Activated T-cell treated with anti-CD3 and anti-CD28 coated beads, Interleukin-2, amount 50 U/mL, for 1 hour (primary cell): ENCODE data around the gene COL20A1.
"Not testable (repeated sequence)": the region's sequence is repeated elsewhere in the genome, so short reads cannot be mapped to it uniquely, and the experiment has no call there.

Experiments used
- DNase-seq: peaks from one replicate; pipeline ENCODE4 v3.0.0-alpha.2; 2020

The COL20A1 gene

DNA sequence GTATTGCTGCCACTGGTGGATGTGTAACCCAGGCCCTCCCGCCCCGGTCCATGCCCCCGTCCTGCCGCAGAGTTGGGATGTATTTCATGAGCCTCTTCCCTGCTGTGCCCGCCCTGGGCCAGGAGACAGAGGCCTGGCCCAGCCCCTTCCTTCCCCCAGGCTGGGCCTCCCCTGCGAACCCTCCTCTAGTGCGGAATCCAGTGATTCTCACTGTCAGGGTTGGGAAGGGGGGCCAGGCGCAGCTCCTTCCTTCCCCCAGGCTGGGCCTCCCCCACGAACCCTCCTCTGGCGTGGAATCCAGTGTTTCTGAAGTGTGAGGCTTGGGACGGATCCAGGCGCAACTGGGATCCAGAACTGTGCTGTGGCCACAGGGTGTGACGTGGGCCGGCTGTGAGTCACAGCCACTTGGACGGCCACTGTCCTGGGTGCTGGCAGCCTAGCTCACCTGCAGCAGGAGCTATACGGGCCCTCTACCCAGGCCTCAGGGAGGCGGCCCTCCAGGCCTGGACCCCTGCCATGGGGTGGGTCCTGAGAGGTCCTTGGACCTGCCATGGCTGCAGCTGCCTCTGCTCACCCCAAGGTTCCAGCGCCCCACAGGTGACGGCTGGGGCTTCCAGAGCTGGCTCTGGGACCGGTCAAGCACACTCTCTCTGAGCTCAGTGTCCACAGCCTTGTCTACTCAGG is 28.3 kb downstream of the COL20A1 start:
- DNase-seq = no peak

- DNase-seq = no peak
These were observed 29.4 kb downstream of the COL20A1 start for GRCh38 chr20:63322146-63322932.

GRCh38 chr20:63322933-63323273 is 29.9 kb downstream of the COL20A1 start:
- no peak for DNase-seq

DNA sequence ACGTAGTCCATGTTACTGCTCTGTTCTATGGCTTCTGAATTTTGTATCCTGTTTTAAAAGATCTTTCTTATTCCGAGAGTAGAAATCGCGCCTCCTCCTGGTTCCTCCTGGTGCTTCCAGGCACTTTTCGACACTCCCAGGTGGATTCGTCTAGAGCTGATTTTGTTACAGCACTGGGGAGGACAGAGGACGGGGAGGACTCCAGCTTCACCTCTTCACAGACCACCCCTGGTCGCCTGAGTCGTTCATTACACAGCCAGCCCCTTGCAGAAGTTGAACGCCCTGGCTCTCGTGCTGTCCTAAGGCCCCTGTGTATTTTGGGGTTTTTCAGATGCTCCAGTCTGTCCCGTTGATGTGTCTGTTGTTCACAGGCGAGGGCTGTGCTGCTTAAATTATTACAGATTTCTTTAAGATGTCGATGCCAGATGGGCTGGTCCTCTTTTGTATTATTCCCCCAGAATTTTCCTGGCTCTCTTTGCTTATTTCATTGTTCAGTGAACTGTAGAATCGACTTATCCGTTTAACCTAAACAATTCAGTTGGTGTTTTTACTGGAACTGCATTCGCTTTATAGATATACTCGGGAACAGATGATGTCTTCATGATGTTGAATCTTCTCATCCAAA is 30.5 kb downstream of the COL20A1 start:
- DNase-seq = no peak

DNA sequence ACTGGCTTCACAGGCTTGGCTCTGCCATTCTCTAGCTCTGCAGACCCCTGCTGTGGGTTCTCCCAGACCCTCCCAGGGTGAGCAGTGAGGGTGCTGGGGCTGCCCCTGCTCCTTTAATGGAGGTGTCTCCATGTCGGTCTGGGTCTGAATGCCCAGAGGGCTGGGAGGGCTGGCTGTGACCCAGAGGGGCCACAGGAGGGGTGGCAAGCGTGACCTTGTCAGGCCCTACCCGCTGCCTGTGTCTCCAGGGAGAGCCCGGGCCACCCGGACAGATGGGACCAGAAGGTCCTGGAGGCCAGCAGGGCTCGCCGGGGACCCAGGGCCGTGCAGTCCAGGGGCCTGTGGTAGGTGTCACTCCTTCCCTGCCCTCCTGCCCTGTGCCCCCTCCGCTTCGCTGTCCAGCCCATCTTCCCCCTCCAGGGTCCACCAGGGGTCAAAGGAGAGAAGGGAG is 32.1 kb downstream of the COL20A1 start:
- no peak for DNase-seq

- no peak for DNase-seq
These were observed 32.7 kb downstream of the COL20A1 start for GRCh38 chr20:63325554-63326313.

- DNase-seq = no peak
These were observed 33.6 kb downstream of the COL20A1 start for GRCh38 chr20:63326314-63327230.

DNA sequence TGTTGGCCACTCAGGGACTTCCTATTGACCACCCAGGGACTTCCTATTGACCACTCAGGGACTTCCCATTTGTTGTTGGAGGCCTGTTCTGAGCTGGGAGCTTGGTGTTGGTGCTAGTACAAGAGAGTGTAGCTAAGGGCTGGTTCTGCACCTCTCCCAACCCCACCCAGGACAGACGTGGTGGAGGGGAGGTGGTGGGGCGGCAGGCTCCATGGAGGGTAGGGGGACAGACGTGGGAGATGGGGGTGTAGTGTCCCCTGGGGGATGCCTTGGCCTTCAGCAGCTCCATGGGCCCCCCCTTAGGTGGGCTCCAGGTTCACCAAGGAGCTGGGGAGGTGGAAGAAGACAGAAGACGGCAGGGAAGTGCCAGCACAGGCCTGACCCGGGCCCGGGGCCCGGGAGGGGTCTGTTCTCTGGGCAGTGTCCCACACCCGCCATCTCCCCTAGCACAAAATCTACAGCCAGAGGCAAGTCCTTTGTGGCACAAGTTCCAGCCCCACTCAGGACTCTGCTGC is 34.3 kb downstream of the COL20A1 start:
- no peak for DNase-seq

DNA sequence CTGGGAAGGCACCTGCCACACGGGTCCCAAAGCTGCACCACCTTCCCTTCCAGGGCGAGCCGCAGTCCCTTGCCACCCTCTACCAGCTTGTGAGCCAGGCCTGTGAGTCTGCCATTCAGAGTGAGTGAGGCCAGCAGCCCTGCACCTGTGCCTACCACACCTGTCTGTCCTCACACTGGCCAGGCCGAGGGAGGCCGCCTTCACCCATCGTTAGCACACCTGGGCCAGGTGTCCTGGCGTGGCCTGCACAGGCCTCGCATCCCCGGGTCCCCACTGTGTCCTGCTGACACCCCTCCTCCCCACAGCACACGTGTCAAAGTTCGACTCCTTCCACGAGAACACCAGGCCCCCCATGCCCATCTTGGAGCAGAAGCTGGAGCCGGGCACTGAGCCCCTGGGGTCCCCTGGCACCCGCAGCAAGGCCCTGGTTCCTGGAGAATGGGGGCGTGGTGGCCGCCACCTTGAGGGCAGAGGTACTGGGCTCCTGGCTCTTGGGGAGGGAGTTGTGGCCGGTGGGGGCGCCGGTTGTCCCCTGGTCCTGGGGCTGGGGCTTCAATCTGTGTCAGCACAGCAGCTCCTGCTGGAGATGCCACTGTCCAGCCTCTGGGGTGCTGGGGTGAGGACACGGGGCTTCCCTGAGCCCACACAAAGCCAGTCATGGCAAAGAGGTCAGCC is 35.2 kb downstream of the COL20A1 start:
- no peak for DNase-seq

DNA sequence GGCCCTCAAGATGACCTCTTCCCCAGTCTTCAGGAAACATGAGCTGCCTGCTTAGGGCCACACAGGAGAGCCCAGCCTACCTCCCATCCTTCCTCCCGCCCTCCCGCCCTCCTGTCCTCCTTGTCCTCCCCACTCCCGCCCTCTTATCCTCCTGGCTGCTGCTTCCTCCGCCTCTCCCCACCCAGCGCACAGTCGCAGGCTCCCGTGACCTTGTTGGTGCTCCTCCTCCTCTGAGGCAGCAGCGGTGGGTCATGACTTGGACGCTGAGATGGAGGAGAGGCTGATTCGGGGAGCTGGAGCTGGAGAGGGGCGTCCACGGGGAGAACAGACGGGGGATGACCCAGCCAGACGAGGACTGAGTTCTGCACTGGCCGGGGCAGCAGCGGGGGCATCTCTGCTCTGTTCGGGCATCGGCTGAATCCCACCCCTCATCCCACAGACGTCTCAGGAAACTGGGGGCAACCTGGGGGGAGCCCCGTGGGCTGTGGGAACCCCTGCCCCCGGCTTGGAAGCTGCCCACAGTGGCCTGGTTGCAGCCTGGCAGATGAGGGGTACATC is 35.8 kb downstream of the COL20A1 start:
- DNase-seq = no peak

DNA sequence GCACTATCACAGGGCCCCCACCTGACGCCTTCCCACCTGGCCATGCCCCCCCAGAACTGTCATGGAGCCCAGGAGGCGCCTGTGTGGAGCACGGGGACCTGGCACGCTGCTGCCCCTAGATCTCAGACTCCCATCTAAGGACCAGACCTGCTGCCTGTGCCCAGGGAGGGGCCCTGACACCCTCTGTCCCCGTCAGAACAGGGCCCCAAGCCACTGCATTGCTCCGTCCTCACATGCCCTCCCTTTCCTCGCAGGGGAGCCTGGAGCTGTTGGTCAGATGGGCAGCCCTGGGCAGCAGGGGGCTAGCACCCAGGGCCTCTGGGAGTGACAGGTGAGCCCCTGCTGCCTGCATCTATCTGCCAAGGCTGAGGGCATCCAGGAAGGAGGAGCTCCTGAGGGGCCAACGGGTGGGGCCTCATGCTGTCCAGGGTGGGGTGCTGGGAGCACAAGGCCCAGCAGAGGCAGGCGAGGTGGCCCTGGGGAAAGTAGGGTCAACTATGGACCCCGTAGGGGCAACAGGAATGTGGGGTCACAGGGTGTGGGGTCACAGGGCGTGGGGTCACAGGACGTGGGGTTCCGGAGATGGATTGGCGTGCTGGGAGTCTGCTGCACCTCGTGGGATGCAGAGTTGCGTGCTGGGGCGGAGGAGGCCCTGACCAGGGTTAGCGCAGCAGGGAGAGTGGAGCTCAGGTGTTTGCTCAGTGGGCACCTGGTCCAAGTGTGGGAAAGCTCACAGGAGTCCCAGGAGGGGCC is 36.5 kb downstream of the COL20A1 start:
- DNase-seq = no peak

DNA sequence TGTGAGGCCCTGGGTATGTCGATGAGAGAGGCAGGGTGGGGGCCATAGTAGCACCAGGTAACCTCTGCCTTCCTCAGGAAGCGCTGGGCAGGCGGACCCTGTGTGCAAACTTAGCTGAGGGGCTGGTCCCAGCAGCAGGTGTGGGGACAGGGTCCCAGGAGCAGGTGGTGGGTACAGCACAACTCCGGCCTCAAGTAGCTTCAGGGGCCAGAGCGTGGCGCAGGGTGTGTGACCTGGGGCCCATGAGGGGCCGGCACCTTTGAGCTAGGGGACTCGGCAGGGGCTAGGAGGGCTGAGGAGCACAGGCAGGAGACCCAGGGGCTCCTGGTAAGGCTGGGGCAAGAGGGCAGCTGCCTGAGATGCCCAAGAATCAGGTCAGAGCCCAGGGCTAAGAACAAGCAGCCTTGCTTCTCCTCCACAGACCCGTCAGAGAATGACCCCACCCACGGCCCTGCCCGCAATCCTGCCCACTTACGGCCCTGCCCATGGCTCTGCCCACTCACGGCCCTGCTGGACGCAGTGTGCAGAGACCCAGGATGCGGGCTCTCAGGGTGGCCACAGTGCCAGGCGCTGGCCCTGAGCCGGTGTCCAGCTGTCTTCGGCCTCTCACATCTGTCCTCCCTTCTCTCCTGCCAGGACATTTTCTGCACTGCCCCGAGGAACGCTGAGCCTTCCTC is 37.2 kb downstream of the COL20A1 start:
- DNase-seq = no peak

GRCh38 chr20:63330940-63331339 is 38.0 kb downstream of the COL20A1 start:
- no peak for DNase-seq

GRCh38 chr20:63331741-63332400 is 38.9 kb downstream of the COL20A1 start:
- DNase-seq = no peak

GRCh38 chr20:63332488-63333240 is 39.7 kb downstream of the COL20A1 start:
- no peak for DNase-seq

DNA sequence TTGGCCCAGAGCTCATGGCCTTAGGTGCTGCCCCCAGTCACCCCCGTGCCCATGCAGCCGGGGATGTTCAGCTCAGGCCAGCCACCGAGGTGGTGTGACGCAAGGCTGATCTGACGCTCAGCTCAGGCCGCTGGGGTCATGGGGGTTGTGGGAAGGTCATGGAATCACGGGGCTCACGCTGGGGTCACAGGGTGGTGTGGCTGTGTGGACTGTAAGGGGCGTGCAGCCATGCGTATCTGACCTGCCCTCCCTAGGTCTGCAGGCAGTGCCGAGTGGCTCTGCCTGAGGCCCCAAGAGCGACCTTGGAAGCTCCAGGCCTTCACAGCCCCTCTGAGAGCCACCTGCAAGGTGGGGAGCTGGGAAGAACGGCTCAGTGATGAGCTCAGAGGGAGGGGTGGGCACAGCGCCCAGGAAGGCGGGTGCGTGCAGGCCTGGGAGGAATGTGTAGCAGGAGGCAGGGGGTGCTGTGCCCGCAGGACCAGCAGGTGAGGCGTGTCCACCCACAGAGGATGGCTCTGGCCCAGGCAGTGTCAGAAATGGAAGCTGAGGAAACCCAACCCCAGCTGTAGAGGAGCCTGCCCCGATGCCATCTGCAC is 40.4 kb downstream of the COL20A1 start:
- no peak for DNase-seq

GRCh38 chr20:63334356-63334755 is 41.4 kb downstream of the COL20A1 start:
- DNase-seq = no peak

DNA sequence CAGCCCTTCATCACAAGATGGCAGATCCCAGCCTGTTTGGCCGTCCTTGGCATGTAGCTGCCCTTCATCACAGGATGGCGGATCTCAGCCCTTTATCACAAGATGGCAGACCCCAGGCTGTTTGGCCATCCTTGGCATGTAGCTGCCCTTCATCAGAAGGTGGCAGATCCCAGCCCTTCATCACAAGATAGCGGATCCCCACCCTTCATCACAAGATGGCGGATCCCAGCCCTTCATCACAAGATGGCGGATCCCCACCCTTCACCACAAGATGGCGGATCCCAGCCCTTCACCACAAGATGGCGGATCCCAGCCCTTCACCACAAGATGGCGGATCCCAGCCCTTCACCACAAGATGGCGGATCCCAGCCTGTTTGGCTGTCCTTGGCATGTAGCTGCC is 42.1 kb downstream of the COL20A1 start:
- DNase-seq = not testable (repeated sequence)
